GM23338 (cell line): ENCODE results near the gene SDHB. TPM values are rescaled to one million over a fixed set of nuclear protein-coding genes. Genes with fewer than 3 reads are reported as not detected.

Source experiments
- ATAC-seq: fragments of 200-7000 bp; cut with Tn5 transposase; 3 replicates; pipeline ENCODE4 v1.9.1; 2020
- DNase-seq: peaks from one replicate; pipeline ENCODE4 v3.0.0-alpha.2; 2015; ENCODE audit warnings: low spot score
- H2AFZ ChIP-seq: fragments of 200-600 bp; sonication (generic); 2 replicates; pipeline ENCODE4 v1.8.0; 2016; ENCODE audit warnings: antibody characterized with exemption, mild to moderate bottlenecking, moderate library complexity
- H3F3A ChIP-seq: fragments of 200-600 bp; sonication (generic); replicated peaks from 2 replicates; pipeline ENCODE4 v1.8.0; 2017; ENCODE audit warnings: antibody characterized with exemption, mixed run types, low read depth
- H3K27ac ChIP-seq: fragments of 200-600 bp; sonication (generic); 2 replicates; pipeline ENCODE4 v1.6.1; 2016; ENCODE audit warnings: low read depth
- H3K27me3 ChIP-seq: fragments of 200-600 bp; sonication (generic); 2 replicates; pipeline ENCODE4 v1.8.0; 2016; ENCODE audit warnings: mild to moderate bottlenecking, mixed run types, moderate library complexity; ENCODE audit not compliant: insufficient read depth
- H3K36me3 ChIP-seq: fragments of 200-600 bp; sonication (generic); 2 replicates; pipeline ENCODE4 v1.8.0; 2016; ENCODE audit warnings: mild to moderate bottlenecking; ENCODE audit not compliant: insufficient read depth
- H3K4me1 ChIP-seq: fragments of 200-600 bp; sonication (generic); 2 replicates; pipeline ENCODE4 v1.8.0; 2016; ENCODE audit warnings: mild to moderate bottlenecking, moderate library complexity; ENCODE audit not compliant: insufficient read depth
- H3K4me2 ChIP-seq: fragments of 200-600 bp; sonication (generic); 2 replicates; pipeline ENCODE4 v1.7.1; 2017; ENCODE audit warnings: mixed run types
- H3K4me3 ChIP-seq: fragments of 200-600 bp; sonication (generic); 2 replicates; pipeline ENCODE4 v1.6.1; 2016; ENCODE audit warnings: mixed run types
- H3K79me2 ChIP-seq: fragments of 200-600 bp; sonication (generic); replicated peaks from 2 replicates; pipeline ENCODE4 v1.8.0; 2017; ENCODE audit warnings: mild to moderate bottlenecking; ENCODE audit not compliant: insufficient read depth
- H3K9me2 ChIP-seq: fragments of 200-600 bp; sonication (generic); 2 replicates; pipeline ENCODE4 v1.8.0; 2017; ENCODE audit not compliant: insufficient read depth
- H4K20me1 ChIP-seq: fragments of 200-600 bp; sonication (generic); replicated peaks from 2 replicates; pipeline ENCODE4 v1.8.0; 2017; ENCODE audit warnings: mild to moderate bottlenecking; ENCODE audit not compliant: insufficient read depth
- H3K27ac Mint-ChIP-seq: 2 replicates; pipeline ENCODE4 v1.8.0; 2020; ENCODE audit warnings: inconsistent platforms, mild to moderate bottlenecking, moderate library complexity, mixed read lengths
- H3K27me3 Mint-ChIP-seq: 3 replicates; pipeline ENCODE4 v1.8.0; 2022; ENCODE audit warnings: low read depth, mild to moderate bottlenecking, moderate library complexity, mixed read lengths, inconsistent platforms; ENCODE audit not compliant: insufficient read depth, poor library complexity
- H3K36me3 Mint-ChIP-seq: 3 replicates; pipeline ENCODE4 v1.8.0; 2021; ENCODE audit warnings: low read depth, mild to moderate bottlenecking, inconsistent platforms, moderate library complexity, mixed read lengths
- H3K4me1 Mint-ChIP-seq: 3 replicates; pipeline ENCODE4 v1.8.0; 2020; ENCODE audit warnings: mild to moderate bottlenecking, inconsistent platforms, mixed read lengths
- H3K4me3 Mint-ChIP-seq: 3 replicates; pipeline ENCODE4 v1.8.0; 2021; ENCODE audit warnings: moderate library complexity, mild to moderate bottlenecking, inconsistent platforms, mixed read lengths
- H3K9me3 Mint-ChIP-seq: 3 replicates; pipeline ENCODE4 v1.8.0; 2020; ENCODE audit warnings: moderate library complexity, mild to moderate bottlenecking, inconsistent platforms, mixed read lengths
- CREB1 ChIP-seq: fragments of 250-450 bp; sonication (Bioruptor Pico); IDR thresholded peaks from 2 replicates; pipeline ENCODE4 v1.5.0; 2020; ENCODE audit warnings: low read depth, mild to moderate bottlenecking, moderate library complexity
- EZH2 ChIP-seq: fragments of 200-600 bp; sonication (generic); IDR thresholded peaks from one replicate; pipeline ENCODE4 v1.8.0; 2017; ENCODE audit warnings: antibody characterized with exemption, mild to moderate bottlenecking, low read depth; ENCODE audit not compliant: unreplicated experiment
- JUNB ChIP-seq: IDR thresholded peaks from one replicate; pipeline ENCODE4 v1.6.1; 2016; ENCODE audit warnings: antibody characterized with exemption; ENCODE audit not compliant: unreplicated experiment
- NANOG ChIP-seq: IDR thresholded peaks from 2 replicates; pipeline ENCODE4 v1.6.1; 2016; ENCODE audit warnings: antibody characterized with exemption, borderline replicate concordance
- POLR2AphosphoS5 ChIP-seq: IDR thresholded peaks from 2 replicates; pipeline ENCODE4 v1.6.1; 2016; ENCODE audit warnings: antibody characterized with exemption, low read depth
- STAT1 ChIP-seq: IDR thresholded peaks from one replicate; pipeline ENCODE4 v1.6.1; 2016; ENCODE audit warnings: antibody characterized with exemption; ENCODE audit not compliant: unreplicated experiment
- ZNF114 ChIP-seq: fragments of 250-450 bp; sonication (Bioruptor Pico); IDR thresholded peaks from 2 replicates; pipeline ENCODE4 v1.5.0; 2020; ENCODE audit warnings: mild to moderate bottlenecking, moderate library complexity
- polyA plus RNA-seq: library from polyadenylated mRNA; unstranded; fragments of >200 nt; fragmentation: Nextera tagmentation; extraction: Ambion mirVana; gene quantifications from 2 replicates; pipeline ENCODE4 v1.2.1, GENCODE V29; 2016
- total RNA-seq: library from RNA; depleted of rRNA; stranded (reverse); fragments of >200 nt; shearing (Covaris generic); gene quantifications from 2 replicates; pipeline ENCODE4 v1.2.3, GENCODE V29; 2014
- TF ChIP-seq, protein P1 (sequence below): IDR thresholded peaks from one replicate; pipeline ENCODE4 v1.6.1; 2018; ENCODE audit warnings: antibody characterized with exemption; ENCODE audit not compliant: unreplicated experiment
- TF ChIP-seq, protein P2 (sequence below), 2 experiments: fragments of 200-600 bp in 1 of 2; sonication (generic) in 1 of 2; conservative IDR thresholded peaks; 2 replicates each; pipeline versions ENCODE4 v1.5.1 to v1.6.1; 2016 to 2017; ENCODE audit warnings: antibody characterized with exemption in 2 of 2, low read depth in 2 of 2, mild to moderate bottlenecking in 2 of 2, moderate library complexity in 1 of 2
- TF ChIP-seq, protein P3 (sequence below): IDR thresholded peaks from 2 replicates; pipeline ENCODE4 v1.6.1; 2016; ENCODE audit warnings: antibody characterized with exemption
- TF ChIP-seq, protein P4 (sequence below): fragments of 250-450 bp; sonication (Bioruptor Pico); IDR thresholded peaks from 2 replicates; pipeline ENCODE4 v1.5.0; 2020; ENCODE audit warnings: mild to moderate bottlenecking, moderate library complexity

The SDHB gene
- total and polyA plus RNA-seq, 2 experiments from 2014 or later: 72.8 to 112 TPM

DNA sequence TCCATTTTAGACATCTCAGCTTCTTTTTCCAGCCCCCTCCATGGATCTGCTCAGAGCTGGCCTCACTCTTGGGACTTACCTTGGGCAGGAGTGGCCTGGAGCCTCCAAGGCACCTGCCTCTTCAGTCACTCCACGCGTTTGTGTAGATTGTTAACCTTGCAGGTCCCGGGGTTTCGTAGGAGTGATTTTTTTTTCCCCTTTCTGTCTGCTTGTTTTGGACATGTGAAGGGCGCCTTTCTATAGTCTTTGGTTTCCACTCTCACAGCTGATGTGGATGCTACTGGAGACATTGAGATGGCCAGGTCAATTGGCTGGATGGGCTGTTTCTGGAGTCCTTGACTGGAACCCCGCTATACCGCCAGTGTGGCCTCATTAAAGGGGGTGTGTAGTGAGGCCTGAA lies 2.0 kb upstream of the SDHB start:
- Mint-ChIP-seq H3K36me3 (peaks cover 5% of the 10 kb centered on the region; the same call in 2 of the 3 replicates), H3K27me3 (peaks cover 18% of the 10 kb centered on the region), H3K4me3 (no peak overlapping the region), H3K9me3 (no peaks in the 10 kb centered on the region), H3K27ac (no peak overlapping the region; the same call in 1 of the 2 replicates), H3K4me1 (peaks cover 25% of the 10 kb centered on the region)
- ATAC-seq (no peak), DNase-seq (no peak)
- H3K9me2 ChIP-seq: no peaks in the 10 kb centered on the region
- peaks cover 23% of the 10 kb centered on the region for H3K4me1 ChIP-seq
- no peak overlapping the region for H3K4me3 ChIP-seq
- peaks cover 12% of the 10 kb centered on the region; the same call in 1 of the 2 replicates for H4K20me1 ChIP-seq
- H3F3A ChIP-seq: peaks cover 19% of the 10 kb centered on the region
- TF ChIP-seq, protein P1, sequence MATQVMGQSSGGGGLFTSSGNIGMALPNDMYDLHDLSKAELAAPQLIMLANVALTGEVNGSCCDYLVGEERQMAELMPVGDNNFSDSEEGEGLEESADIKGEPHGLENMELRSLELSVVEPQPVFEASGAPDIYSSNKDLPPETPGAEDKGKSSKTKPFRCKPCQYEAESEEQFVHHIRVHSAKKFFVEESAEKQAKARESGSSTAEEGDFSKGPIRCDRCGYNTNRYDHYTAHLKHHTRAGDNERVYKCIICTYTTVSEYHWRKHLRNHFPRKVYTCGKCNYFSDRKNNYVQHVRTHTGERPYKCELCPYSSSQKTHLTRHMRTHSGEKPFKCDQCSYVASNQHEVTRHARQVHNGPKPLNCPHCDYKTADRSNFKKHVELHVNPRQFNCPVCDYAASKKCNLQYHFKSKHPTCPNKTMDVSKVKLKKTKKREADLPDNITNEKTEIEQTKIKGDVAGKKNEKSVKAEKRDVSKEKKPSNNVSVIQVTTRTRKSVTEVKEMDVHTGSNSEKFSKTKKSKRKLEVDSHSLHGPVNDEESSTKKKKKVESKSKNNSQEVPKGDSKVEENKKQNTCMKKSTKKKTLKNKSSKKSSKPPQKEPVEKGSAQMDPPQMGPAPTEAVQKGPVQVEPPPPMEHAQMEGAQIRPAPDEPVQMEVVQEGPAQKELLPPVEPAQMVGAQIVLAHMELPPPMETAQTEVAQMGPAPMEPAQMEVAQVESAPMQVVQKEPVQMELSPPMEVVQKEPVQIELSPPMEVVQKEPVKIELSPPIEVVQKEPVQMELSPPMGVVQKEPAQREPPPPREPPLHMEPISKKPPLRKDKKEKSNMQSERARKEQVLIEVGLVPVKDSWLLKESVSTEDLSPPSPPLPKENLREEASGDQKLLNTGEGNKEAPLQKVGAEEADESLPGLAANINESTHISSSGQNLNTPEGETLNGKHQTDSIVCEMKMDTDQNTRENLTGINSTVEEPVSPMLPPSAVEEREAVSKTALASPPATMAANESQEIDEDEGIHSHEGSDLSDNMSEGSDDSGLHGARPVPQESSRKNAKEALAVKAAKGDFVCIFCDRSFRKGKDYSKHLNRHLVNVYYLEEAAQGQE: no peak
- no peak for TF ChIP-seq POLR2AphosphoS5
- no peak for TF ChIP-seq ZNF114
- no peak for TF ChIP-seq STAT1
- no peak for TF ChIP-seq CREB1 (CRISPR knock-in tag)
- TF ChIP-seq, protein P2, sequence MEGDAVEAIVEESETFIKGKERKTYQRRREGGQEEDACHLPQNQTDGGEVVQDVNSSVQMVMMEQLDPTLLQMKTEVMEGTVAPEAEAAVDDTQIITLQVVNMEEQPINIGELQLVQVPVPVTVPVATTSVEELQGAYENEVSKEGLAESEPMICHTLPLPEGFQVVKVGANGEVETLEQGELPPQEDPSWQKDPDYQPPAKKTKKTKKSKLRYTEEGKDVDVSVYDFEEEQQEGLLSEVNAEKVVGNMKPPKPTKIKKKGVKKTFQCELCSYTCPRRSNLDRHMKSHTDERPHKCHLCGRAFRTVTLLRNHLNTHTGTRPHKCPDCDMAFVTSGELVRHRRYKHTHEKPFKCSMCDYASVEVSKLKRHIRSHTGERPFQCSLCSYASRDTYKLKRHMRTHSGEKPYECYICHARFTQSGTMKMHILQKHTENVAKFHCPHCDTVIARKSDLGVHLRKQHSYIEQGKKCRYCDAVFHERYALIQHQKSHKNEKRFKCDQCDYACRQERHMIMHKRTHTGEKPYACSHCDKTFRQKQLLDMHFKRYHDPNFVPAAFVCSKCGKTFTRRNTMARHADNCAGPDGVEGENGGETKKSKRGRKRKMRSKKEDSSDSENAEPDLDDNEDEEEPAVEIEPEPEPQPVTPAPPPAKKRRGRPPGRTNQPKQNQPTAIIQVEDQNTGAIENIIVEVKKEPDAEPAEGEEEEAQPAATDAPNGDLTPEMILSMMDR (conservative IDR thresholded peaks at IDR 0.05; ENCODE audit: low read depth in 2 of 2): no peak
- TF ChIP-seq NANOG: no peak
- TF ChIP-seq EZH2: no peak
- TF ChIP-seq JUNB: no peak
- TF ChIP-seq, protein P3, sequence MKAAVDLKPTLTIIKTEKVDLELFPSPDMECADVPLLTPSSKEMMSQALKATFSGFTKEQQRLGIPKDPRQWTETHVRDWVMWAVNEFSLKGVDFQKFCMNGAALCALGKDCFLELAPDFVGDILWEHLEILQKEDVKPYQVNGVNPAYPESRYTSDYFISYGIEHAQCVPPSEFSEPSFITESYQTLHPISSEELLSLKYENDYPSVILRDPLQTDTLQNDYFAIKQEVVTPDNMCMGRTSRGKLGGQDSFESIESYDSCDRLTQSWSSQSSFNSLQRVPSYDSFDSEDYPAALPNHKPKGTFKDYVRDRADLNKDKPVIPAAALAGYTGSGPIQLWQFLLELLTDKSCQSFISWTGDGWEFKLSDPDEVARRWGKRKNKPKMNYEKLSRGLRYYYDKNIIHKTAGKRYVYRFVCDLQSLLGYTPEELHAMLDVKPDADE: no peak
- TF ChIP-seq, protein P4, sequence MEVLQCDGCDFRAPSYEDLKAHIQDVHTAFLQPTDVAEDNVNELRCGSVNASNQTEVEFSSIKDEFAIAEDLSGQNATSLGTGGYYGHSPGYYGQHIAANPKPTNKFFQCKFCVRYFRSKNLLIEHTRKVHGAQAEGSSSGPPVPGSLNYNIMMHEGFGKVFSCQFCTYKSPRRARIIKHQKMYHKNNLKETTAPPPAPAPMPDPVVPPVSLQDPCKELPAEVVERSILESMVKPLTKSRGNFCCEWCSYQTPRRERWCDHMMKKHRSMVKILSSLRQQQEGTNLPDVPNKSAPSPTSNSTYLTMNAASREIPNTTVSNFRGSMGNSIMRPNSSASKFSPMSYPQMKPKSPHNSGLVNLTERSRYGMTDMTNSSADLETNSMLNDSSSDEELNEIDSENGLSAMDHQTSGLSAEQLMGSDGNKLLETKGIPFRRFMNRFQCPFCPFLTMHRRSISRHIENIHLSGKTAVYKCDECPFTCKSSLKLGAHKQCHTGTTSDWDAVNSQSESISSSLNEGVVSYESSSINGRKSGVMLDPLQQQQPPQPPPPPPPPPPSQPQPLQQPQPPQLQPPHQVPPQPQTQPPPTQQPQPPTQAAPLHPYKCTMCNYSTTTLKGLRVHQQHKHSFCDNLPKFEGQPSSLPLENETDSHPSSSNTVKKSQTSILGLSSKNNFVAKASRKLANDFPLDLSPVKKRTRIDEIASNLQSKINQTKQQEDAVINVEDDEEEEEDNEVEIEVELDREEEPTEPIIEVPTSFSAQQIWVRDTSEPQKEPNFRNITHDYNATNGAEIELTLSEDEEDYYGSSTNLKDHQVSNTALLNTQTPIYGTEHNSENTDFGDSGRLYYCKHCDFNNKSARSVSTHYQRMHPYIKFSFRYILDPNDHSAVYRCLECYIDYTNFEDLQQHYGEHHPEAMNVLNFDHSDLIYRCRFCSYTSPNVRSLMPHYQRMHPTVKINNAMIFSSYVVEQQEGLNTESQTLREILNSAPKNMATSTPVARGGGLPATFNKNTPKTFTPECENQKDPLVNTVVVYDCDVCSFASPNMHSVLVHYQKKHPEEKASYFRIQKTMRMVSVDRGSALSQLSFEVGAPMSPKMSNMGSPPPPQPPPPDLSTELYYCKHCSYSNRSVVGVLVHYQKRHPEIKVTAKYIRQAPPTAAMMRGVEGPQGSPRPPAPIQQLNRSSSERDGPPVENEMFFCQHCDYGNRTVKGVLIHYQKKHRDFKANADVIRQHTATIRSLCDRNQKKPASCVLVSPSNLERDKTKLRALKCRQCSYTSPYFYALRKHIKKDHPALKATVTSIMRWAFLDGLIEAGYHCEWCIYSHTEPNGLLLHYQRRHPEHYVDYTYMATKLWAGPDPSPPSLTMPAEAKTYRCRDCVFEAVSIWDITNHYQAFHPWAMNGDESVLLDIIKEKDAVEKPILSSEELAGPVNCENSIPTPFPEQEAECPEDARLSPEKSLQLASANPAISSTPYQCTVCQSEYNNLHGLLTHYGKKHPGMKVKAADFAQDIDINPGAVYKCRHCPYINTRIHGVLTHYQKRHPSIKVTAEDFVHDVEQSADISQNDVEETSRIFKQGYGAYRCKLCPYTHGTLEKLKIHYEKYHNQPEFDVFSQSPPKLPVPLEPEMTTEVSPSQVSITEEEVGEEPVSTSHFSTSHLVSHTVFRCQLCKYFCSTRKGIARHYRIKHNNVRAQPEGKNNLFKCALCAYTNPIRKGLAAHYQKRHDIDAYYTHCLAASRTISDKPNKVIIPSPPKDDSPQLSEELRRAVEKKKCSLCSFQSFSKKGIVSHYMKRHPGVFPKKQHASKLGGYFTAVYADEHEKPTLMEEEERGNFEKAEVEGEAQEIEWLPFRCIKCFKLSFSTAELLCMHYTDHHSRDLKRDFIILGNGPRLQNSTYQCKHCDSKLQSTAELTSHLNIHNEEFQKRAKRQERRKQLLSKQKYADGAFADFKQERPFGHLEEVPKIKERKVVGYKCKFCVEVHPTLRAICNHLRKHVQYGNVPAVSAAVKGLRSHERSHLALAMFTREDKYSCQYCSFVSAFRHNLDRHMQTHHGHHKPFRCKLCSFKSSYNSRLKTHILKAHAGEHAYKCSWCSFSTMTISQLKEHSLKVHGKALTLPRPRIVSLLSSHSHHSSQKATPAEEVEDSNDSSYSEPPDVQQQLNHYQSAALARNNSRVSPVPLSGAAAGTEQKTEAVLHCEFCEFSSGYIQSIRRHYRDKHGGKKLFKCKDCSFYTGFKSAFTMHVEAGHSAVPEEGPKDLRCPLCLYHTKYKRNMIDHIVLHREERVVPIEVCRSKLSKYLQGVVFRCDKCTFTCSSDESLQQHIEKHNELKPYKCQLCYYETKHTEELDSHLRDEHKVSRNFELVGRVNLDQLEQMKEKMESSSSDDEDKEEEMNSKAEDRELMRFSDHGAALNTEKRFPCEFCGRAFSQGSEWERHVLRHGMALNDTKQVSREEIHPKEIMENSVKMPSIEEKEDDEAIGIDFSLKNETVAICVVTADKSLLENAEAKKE: no peak
- no peaks in the 10 kb centered on the region for H3K27me3 ChIP-seq
- 0 out of 2 replicates have a peak overlapping the region, but pooled peaks have one; percentile 10 for H2AFZ ChIP-seq
- 0 out of 2 replicates have a peak, but pooled peaks cover 3% of the 10 kb centered on the region for H3K36me3 ChIP-seq
- no peak overlapping the region for H3K27ac ChIP-seq
- H3K4me2 ChIP-seq: no peak overlapping the region
- H3K79me2 ChIP-seq: peaks cover 28% of the 10 kb centered on the region
